ENCODE data around the gene PYDC1.
"Not testable (repeated sequence)": the region's sequence is repeated elsewhere in the genome, so short reads cannot be mapped to it uniquely, and the experiment has no call there.

The PYDC1 gene

DNA sequence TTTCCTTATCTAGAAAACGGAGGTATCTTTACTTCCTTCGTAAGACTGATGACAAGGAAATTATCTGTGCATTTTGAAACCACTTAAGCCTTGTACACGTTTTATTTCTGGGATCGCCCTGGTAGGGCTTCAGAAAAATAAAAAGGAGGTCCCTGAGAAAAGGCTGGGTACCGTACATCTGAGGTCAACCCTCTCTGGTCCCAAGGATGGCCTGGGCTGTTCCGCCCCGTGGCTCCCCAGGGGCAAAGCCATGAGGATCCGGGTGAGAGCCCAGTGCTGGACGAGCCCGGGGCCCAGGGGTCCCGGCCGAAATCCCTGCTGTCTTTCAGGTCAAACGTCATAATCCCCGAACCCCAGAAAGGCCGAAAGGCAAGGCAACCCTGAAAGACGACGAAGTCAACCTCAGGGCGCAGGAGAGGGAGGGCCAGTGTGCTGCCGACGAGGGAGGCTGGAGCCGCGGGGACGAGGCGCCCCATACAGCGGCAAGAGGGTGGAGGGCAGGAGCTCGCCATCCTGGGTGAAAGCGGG lies 37.7 kb downstream of the PYDC1 start:
- no peak for DNase-seq (ENCODE audit: low spot score)

DNA sequence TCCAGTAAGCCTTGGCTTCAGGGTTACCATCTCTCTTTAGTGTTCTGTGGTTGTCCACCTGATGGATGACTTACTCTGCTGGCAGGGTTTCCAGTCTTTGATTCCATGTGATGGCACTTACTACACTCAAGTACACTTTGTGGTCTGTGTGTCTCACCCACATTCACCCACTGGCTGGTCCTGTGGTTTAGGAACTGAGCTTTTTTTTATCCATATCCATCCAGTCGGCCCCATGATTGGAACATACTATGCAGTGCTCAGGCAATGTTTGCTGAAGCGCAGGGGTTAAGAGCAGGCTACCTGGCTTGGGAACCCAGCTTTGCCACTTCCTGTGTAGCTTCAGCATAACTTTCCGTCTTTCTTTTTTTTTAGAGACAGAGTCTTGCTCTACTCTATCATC lies 39.8 kb downstream of the PYDC1 start:
- DNase-seq (ENCODE audit: low spot score) = no peak

DNA sequence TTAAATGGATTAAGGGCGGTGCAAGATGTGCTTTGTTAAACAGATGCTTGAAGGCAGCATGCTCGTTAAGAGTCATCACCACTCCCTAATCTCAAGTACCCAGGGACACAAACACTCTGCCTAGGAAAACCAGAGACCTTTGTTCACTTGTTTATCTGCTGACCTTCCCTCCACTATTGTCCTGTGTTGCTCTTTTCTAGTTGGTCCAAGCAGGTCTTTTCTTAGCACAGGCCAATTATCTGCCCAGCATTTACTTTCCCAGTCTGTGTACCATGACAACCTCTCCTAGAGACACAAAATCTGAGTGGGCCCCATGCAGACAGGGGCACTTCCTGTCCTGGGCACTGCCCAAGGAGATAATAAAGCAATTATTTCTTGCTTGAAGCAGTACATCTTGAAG lies 46.9 kb downstream of the PYDC1 start:
- DNase-seq (ENCODE audit: low spot score) = not testable (repeated sequence)

DNA sequence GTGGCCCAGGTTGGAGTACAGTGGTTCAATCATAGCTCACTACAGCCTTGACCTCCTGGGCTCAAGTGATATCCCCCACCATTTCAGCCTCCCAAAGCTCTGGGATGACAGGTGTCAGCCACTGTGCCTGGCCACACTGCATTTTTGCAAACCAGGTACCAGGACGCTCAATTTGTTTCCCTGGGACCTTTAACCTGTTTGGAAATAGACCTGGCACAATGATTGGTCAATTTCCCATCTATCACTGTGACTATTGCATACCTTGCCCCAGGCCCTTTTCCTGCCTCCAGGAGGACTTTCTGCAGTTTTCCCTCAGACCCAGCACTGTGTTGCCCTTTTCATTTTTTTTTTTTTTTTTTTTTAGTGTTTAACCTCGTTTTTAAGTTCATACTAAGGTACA lies 48.1 kb downstream of the PYDC1 start:
- no peak for DNase-seq (ENCODE audit: low spot score)

DNA sequence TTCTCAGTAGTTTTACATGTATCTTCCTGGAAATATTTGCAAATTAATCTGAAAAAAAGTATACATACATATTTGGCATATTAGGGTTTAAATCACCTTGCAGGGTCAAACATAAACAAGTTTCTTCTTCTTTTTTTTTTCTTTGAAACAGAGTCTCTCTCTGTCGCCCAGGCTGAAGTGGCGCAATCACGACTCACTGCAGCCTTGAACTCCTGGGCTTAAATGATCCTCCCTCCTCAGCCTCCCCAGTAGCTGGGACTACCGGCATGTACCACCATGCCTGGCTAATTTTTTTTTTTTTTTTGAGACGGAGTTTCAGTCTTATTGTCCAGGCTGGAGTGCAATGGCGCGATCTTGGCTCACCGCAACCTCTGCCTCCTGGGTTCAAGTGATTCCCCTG lies 49.6 kb downstream of the PYDC1 start:
- DNase-seq (ENCODE audit: low spot score) = no peak

Data from HuH-7 (cell line).